GM12891 (cell line): ENCODE measurements around the gene INSYN1.
"Not testable (repeated sequence)": the region's sequence is repeated elsewhere in the genome, so short reads cannot be mapped to it uniquely, and the experiment has no call there.

ENCODE experiments used
- DNase-seq: peaks from one replicate; pipeline ENCODE4 v3.0.0; 2011; ENCODE audit warnings: low spot score; ENCODE audit not compliant: insufficient read length
- FAIRE-seq: peaks from 2 replicates; lab custom pipeline; 2011; peaks lifted over from hg19 to GRCh38; lab: Jason Lieb, UNC
- PAX5 ChIP-seq: IDR thresholded peaks from 2 replicates; pipeline ENCODE4 v1.6.1; 2011; ENCODE audit warnings: low read length, moderate library complexity, mild to moderate bottlenecking; ENCODE audit not compliant: insufficient read depth, severe bottlenecking
- POLR2A ChIP-seq: IDR thresholded peaks from 2 replicates; pipeline ENCODE4 v1.6.1; 2011; ENCODE audit warnings: low read depth, low read length, control low read depth
- POLR2AphosphoS5 ChIP-seq: IDR thresholded peaks from 2 replicates; pipeline ENCODE4 v1.6.1; 2011; ENCODE audit warnings: low read depth, low read length, control low read depth
- POU2F2 ChIP-seq: IDR thresholded peaks from 2 replicates; pipeline ENCODE4 v1.6.1; 2011; ENCODE audit warnings: low read depth, mild to moderate bottlenecking, control low read depth, low read length, moderate library complexity
- SPI1 ChIP-seq: IDR thresholded peaks from 2 replicates; pipeline ENCODE4 v1.6.1; 2011; ENCODE audit warnings: low read depth, low read length, control low read depth
- TAF1 ChIP-seq: IDR thresholded peaks from 2 replicates; pipeline ENCODE4 v1.6.1; 2011; ENCODE audit warnings: low read depth, low read length, control low read depth

Gene INSYN1

GRCh38 chr15:73740152-73741048, 12.8 kb downstream of the INSYN1 start:
- FAIRE-seq (no peak), DNase-seq (no peak)
- TF ChIP-seq SPI1 (no peak), TAF1 (no peak), POLR2A (no peak), PAX5 (no peak), POU2F2 (no peak), POLR2AphosphoS5 (no peak)

- TF ChIP-seq POU2F2 (no peak), PAX5 (no peak), SPI1 (no peak), TAF1 (no peak), POLR2AphosphoS5 (no peak), POLR2A (no peak)
- DNase-seq (no peak), FAIRE-seq (no peak)
These were observed 15.6 kb downstream of the INSYN1 start for GRCh38 chr15:73737535-73737934.

GRCh38 chr15:73732930-73733329, 20.2 kb downstream of the INSYN1 start:
- TF ChIP-seq POU2F2, result no peak
- no peak for TF ChIP-seq POLR2A
- TF ChIP-seq SPI1, result no peak
- TF ChIP-seq PAX5, result no peak
- no peak for TF ChIP-seq POLR2AphosphoS5
- TF ChIP-seq TAF1, result no peak
- no peak for DNase-seq
- no peak for FAIRE-seq

- not testable (repeated sequence) for FAIRE-seq, DNase-seq
These were observed 21.1 kb downstream of the INSYN1 start for GRCh38 chr15:73732051-73732450.

GRCh38 chr15:73727330-73727976, 25.7 kb downstream of the INSYN1 start:
- no peak for FAIRE-seq
- DNase-seq, result no peak
- no peak for TF ChIP-seq POLR2AphosphoS5

GRCh38 chr15:73724212-73724611, 28.9 kb downstream of the INSYN1 start:
- DNase-seq, result no peak
- TF ChIP-seq SPI1 (no peak), PAX5 (no peak), POLR2AphosphoS5 (no peak), POU2F2 (no peak), POLR2A (no peak), TAF1 (no peak)
- FAIRE-seq, result no peak

GRCh38 chr15:73723191-73723590, 30.0 kb downstream of the INSYN1 start:
- no peak for FAIRE-seq
- no peak for DNase-seq
- TF ChIP-seq POLR2AphosphoS5 (no peak), SPI1 (no peak), POU2F2 (no peak), TAF1 (no peak), POLR2A (no peak), PAX5 (no peak)

- FAIRE-seq (no peak), DNase-seq (no peak)
- no peak for TF ChIP-seq POU2F2
- no peak for TF ChIP-seq POLR2AphosphoS5
These were observed 30.7 kb downstream of the INSYN1 start for GRCh38 chr15:73722425-73722824.

GRCh38 chr15:73718694-73719093, 34.5 kb downstream of the INSYN1 start:
- no peak for TF ChIP-seq PAX5
- TF ChIP-seq POLR2A, result no peak
- TF ChIP-seq SPI1, result no peak
- no peak for TF ChIP-seq POLR2AphosphoS5
- TF ChIP-seq TAF1, result no peak
- TF ChIP-seq POU2F2, result no peak
- FAIRE-seq (no peak), DNase-seq (no peak)

GRCh38 chr15:73717802-73718201, 35.3 kb downstream of the INSYN1 start:
- no peak for DNase-seq
- TF ChIP-seq PAX5, result no peak
- TF ChIP-seq POLR2A, result no peak
- no peak for TF ChIP-seq TAF1
- TF ChIP-seq SPI1, result no peak
- TF ChIP-seq POLR2AphosphoS5, result no peak
- no peak for TF ChIP-seq POU2F2
- FAIRE-seq, result no peak

- TF ChIP-seq PAX5 (no peak), POLR2AphosphoS5 (no peak)
- FAIRE-seq, result no peak
- no peak for DNase-seq
These were observed 35.9 kb downstream of the INSYN1 start for GRCh38 chr15:73717206-73717605.
